Endometrial microvascular endothelial cells (primary cell): ENCODE results near the gene SMIM22. TPM values are rescaled to one million over a fixed set of nuclear protein-coding genes. Genes with fewer than 3 reads are reported as not detected.

ENCODE experiments used
- in situ Hi-C: cut with HindIII; loops from 2 replicates; pipeline ENCODE4 v1.10.0; 2017; ENCODE audit warnings: low sequenced_read_pairs, low pct_unique_long_range_greater_than_20kb; ENCODE audit errors: inconsistent ontology term
- total RNA-seq: library from RNA; depleted of rRNA; stranded (reverse); fragments of >200 nt; gene quantifications from one replicate; pipeline ENCODE4 v1.2.3, GENCODE V29; 2015; ENCODE audit errors: inconsistent ontology term

SMIM22 gene
- not detected for total RNA-seq

DNA sequence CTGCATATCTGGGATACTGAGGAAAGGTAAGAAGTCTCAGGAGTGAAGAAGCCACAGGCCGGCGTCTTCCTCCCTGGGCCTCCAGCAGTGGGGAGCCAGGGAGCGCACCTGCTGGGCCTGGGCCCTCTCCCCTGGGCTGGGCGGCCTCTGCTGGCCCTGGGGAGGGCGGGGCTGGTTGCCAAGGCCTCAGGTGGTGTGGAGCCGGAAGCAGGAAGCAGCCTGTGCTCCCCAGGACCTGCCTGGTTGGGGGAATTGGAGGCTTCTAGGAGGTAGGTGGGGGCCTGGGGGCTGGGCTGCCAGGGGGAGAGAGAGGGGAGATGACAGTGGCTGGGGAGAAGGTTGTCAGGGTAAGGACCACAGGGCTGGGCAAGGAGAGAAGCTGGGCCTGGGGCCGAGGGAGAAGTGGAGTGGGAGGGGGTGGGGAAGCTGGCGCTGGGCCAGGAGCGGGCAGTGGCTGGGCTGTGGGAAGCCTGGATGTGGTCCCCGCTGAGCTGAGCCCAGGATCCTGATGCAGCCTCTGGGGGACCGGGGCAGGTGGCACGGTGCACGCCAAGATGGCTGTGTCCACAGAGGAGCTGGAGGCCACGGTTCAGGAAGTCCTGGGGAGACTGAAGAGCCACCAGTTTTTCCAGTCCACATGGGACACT is at the start of gene SMIM22:
Gene SMIM22 (plus strand): TSS at position 189 of the 647 bp plus-strand sequence. CDS start 366 bp downstream, at position 555.
- in situ Hi-C loops = no loop called here

DNA sequence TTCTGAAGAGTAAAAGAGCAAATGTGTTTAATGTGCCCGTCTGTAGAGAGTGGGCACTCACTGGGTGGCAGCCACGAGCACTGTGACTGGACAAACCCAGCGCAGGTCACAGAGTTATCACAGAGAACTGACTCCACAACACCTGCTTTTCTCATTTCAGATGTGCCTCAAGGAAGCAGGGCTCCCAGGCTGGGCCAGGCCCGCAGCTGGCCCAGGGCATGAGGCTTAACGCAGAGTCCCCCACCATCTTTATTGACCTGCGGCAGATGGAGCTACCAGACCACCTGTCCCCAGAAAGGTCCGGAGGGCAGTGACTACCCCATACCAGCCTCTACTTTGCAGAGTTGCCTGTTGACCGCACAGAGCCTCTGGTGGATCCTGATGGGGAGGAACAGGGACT is 49.0 kb upstream of the SMIM22 start:
- in situ Hi-C loops = no loop called here

DNA sequence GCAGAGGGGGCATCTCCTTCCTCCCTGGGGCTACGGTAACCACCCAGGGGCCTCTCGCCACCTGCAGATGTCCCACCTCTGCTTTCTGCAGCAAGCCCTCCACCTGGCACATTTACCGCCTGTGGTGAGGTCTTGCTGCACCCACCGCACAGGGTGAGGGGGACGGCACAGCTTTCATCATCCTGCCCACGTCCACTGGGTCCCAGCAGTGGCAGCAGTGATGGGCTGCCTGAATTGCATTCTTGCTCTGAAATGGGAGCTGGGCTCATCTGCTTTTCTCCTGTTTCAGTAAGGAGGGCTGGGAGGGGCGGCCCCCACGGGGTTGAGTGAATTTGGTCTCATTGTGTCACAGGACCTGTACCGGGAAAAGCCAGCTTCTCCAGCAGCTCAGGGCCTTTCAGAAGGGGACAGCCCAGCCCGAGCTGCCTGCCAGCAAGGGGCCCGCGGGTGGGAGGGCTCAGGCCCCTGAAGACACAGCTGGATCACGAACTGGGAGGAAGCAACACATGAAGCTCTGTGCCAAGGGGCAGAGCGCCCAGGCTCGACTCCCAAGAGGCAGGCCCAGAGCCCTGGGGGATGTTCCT is 48.1 kb upstream of the SMIM22 start:
- in situ Hi-C loops = no loop called here

DNA sequence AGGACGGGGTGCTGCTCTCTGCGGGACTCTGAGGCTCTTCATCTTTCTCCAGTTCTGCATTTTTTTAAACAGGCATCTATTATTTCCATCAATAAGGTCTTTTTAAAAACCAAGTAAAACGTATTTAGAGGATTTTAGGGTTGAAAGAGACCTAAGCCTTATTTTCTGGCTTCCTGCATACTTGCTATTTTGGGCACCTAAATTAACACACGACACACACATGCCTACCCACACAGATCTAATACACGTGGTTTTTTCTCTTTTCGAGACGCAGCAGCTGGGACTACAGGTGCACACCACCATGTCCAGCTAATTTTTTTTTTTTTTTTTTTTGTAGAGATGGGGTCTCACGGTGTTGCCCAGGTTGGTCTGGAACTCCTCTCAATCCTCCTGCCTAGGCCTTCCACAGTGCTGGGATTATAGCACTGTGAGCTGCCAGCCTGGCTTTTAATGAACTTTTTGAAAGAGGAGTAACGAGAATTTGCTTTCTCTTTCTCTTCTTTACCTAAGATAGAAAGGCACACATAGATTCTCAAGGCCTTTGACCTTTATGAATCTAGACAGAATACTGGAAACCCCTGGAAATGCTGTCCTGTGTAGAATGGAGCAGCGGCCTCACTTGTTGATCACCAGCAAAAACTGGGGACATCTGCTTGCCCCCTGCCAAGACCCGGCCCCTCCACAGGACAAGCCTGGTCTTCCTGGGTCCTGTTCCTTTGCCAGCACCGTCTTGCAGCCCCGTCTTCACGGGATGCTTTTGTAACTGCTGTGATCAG is 47.1 kb upstream of the SMIM22 start:
- in situ Hi-C loops = no loop called here

DNA sequence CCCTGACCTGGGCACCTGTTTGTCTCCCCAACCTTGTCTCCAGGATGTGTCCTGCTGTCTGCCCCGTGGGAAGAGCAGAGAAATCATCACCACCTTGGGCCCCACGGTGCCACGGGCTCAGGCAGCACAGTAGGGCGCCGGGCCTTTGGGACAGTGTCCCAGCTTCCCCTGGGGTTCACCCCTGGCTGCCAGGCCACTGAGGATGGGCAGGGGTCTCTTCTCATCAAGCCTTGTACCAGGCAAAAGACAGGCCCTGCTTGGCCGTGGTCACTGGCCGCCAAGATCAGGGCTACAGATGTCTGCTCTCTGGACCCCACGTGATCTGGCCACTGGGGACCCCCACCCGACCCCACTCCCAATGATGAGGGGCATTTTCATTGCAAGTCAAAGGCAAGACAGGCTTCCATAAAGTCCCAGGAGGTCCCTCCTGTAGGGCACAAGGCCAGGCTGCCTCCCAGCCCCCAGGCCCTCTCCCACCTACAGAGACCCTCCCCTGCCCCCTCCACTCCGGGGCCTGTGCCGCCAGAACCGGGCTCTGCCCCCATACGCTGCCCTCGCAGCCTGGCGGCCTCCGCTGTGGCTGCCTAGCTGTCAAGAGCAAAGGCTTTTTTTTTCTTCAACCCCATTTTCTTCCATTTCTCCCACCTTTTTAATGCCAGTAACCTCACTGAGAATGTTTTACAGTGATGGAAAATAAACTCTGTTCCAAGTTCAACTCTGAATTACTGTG is 46.3 kb upstream of the SMIM22 start:
- in situ Hi-C loops = no loop called here

DNA sequence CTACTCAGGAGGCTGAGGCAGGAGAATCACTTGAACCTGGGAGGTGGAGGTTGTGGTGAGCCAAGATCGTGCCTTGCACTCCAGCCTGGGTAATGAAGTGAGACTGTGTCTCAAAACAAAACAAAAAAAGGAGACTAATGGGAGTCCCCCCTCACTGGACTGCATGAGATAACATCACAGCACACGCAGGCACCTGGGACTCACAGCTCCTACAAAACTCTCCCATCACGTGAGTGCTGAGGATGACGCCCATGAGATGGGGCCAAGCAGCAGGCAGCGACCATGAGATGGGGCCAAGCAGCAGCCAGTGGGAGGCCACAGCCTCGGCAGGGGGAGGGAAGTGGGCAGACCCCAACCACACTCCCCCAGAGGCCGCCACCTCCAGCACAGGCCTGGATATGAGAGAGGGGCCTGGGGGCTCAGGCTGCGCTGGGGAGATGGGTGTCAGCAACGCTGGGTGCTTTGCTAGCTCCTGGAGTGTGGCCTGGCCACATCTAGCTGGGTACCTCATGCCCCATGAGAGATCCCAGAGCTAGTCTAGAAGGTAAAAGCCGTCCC is 45.4 kb upstream of the SMIM22 start:
- in situ Hi-C loops = no loop called here

- in situ Hi-C loops = no loop called here
These were observed 44.3 kb upstream of the SMIM22 start for GRCh38 chr16:4750896-4751295.

DNA sequence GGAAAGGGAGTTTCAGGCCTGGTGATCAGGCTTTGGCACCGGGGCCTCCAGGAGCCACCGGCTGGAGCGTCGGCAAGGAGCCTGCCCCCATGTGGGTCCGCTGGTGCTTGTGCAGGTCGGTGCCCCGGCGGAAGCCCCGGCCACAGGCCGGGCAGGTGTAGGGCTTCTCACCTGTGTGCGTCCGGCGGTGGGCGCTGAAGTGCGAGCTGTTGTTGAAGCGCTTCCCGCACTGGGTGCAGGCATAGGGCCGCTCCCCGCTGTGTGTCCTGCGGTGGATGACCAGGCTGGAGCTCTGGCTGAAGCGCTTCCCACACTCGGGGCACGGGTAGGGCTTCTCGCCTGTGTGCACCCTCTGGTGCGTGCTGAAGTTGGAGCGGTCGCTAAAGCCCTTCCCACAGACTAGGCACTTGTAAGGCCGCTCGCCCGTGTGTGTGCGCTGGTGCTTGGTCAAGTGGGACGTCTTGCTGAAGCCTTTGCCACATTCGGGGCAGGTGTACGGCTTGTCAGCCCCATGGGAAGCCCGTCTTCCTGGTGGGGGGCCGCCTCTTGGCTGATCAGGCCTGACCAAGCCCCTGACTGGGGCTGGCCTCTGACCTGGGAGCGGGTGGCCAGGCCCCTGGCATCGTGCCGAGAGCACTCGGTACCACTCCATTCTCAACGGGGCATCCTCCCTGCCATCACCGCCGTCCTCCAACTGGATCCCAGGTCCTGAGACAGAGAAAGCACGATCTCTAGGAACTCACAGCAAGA is 42.6 kb upstream of the SMIM22 start:
- in situ Hi-C loops = no loop called here

- in situ Hi-C loops = no loop called here
These were observed 41.9 kb upstream of the SMIM22 start for GRCh38 chr16:4753227-4753626.

DNA sequence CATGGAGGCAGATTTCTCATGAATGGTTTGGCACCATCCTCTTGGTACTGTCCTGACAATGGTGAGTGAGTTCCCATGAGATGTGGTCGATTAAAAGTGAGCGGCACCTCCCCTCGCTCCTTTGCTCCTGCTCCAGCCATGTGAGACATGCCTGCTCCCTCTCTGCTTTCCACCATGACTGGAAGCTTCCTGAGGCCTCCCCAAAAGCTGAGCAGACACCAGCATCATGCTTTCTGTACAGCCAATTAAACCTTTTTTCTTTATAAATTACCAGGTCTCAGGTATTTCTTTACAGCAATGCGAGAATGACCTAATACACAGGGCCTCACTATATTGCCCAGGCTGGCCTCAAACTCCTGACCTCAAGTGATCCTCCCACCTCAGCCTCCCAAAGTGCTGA is 40.3 kb upstream of the SMIM22 start:
- in situ Hi-C loops = no loop called here

DNA sequence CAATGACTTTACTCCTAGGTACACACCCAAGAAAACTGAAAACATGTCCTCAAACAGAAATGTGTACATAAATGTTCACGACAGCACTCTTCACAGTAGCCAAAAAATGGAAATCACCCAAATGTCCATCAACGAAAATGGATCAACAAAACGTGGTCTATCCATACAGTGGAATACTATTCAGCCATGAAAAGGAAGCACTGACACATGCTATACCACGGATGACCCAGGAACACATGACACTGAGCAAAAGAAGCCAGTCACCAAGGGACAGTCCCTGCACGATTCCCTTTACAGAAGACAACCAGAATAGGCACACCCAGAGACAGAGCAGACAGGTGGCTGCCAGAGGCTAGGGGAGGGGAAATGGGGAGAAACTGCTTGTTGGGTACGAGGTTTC is 39.5 kb upstream of the SMIM22 start:
- in situ Hi-C loops = no loop called here

DNA sequence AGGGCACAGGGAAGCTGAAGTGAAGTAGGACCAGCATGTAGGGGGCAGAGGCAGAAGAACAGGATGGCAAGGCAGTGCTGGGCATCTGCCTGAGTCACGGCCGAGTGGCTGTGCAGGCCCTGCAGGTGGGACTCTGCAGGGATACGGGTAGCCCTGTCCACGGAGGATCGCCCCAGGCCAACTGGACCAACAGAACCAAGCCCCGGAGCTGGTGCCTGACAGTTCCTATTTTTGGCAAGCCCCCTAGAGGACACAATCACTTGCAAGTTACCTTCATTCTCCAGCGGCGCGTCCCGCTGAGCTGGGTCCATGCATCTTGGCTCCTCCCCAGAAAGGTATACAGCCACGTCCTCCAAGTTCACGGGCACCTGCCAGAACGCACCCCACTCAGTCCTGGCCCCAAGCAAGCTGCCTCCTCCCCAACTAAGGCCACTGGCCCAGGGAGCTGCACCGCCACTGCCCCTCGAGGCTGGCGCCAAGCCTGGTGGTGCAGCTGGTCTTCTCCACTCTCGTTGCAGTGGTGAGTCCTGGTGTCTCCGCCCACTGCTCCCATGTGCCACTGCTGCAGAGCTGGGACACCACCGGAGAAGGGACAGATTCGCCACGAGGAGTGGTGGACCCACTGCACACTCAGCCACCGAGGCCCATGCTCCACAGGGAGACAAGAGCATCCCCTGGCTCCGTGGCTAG is 34.8 kb upstream of the SMIM22 start:
- in situ Hi-C loops = no loop called here

DNA sequence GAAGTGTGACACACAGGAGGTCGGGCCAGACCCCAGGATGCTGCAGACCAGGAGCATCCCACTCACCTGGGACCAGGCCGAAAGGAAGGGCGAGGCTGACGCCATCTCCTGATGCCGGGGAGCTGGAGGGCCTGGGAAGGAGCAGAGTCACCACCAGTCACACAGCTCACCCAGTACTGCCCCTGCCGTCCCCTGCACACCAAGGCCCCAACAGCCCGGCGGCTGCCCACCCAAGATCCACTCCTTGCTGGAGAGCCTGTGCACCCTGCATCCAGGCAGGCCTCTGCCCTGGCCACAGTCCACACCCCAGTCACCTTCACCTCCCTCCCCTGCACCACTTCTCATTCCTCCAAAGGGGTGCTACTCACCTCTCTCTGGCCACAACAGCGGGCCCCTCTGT is 33.0 kb upstream of the SMIM22 start:
- in situ Hi-C loops = no loop called here

GRCh38 chr16:4763791-4764190 is 31.4 kb upstream of the SMIM22 start:
- in situ Hi-C loops = no loop called here

DNA sequence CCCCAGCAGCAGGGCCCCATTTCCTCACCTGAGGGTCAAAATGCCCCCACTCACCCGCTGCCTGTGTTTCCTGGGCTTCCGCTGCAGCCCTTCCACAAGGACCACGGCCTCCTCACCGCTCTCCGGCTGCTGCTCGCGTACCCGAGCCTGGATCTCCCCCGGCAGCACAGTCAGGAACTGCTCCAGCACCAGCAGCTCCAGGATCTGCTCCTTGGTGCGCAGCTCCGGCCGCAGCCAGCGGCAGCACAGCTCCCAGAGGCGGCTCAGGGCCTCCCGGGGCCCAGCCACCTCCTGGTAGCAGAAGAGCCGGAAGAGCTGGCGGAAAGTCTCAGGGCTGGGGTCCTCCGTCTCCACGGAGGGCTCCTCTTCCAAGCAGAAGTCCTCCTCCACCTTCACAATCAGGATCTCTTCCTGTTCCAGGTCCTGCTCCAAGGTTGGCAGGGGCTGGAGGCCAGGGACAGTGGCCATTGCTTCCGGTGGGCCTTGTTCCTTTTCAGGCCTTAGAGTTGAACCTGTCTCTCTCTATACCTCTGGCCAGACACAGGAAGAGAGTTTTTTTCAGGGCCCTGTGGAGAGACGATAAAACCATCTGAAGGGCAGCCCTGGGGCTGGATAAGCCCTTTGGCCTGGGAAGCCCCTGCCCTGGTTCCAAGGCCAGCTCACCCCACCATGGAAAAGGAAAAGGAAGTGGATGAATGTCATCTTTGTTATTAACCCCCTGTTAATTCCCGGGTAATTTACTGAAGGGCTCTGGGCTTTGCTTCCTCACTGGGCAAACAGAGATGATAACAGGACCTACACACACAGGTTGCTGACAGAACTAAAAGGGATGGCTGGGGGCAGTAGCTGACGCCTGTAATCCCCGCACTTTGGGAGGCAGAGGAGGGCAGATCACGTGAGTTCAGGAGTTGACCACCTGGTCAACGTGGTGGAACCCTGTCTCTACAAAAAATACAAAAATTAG is 29.4 kb upstream of the SMIM22 start:
- in situ Hi-C loops = no loop called here

GRCh38 chr16:4766875-4767628 is 28.1 kb upstream of the SMIM22 start, which contains the start of gene ZNF500:
Gene ZNF500, minus strand, starts transcription at chr16:4767162. Its CDS starts 1,184 bp downstream, at chr16:4765978.
- in situ Hi-C loops = no loop called here
